Activated B cell treated with CpG ODN at 0.5 μM for 24 hours (primary cell): ENCODE results near the gene PRICKLE2. TPM values are rescaled to one million over a fixed set of nuclear protein-coding genes. Genes with fewer than 3 reads are reported as not detected.
"Not testable (repeated sequence)": the region's sequence is repeated elsewhere in the genome, so short reads cannot be mapped to it uniquely, and the experiment has no call there.

Source experiments
- ATAC-seq: fragments of 200-7000 bp; cut with Tn5 transposase; one replicate; pipeline ENCODE4 v1.10.0; 2021; ENCODE audit warnings: low read depth, mild to moderate bottlenecking, moderate library complexity
- CTCF ChIA-PET: fragments of 350-600 bp; sonication (Branson Sonifier 250); formaldehyde crosslinking; loops from one replicate; lab custom pipeline; 2021; ENCODE audit warnings: antibody characterized with exemption; lab: Charles Lee
- POLR2A ChIA-PET: fragments of 350-600 bp; sonication (Branson Sonifier 250); formaldehyde crosslinking; loops from one replicate; lab custom pipeline; 2021; ENCODE audit warnings: antibody characterized with exemption; lab: Charles Lee
- DNase-seq: peaks from one replicate; pipeline ENCODE4 v3.0.0; 2022
- H3K27ac Mint-ChIP-seq: one replicate; pipeline ENCODE4 v1.8.0; 2020; ENCODE audit warnings: mixed read lengths
- H3K27me3 Mint-ChIP-seq: one replicate; pipeline ENCODE4 v1.8.0; 2021; ENCODE audit warnings: mixed read lengths
- H3K36me3 Mint-ChIP-seq: one replicate; pipeline ENCODE4 v1.8.0; 2021; ENCODE audit warnings: low read depth, mixed read lengths
- H3K4me1 Mint-ChIP-seq: one replicate; pipeline ENCODE4 v1.8.0; 2021; ENCODE audit warnings: mixed read lengths
- H3K4me3 Mint-ChIP-seq: one replicate; pipeline ENCODE4 v1.8.0; 2020; ENCODE audit warnings: mild to moderate bottlenecking, mixed read lengths
- H3K9me3 Mint-ChIP-seq: one replicate; pipeline ENCODE4 v1.8.0; 2020; ENCODE audit warnings: mixed read lengths
- intact Hi-C: fragments of 100-400 bp; cut with micrococcal nuclease; formaldehyde crosslinking; loops from one replicate; pipeline ENCODE4 v1.15.1; 2024
- total RNA-seq: library from RNA; stranded (reverse); gene quantifications from 2 replicates; pipeline ENCODE4 v1.2.3, GENCODE V29; 2022
- TF ChIP-seq, protein P1 (sequence below): fragments of 200-600 bp; IDR thresholded peaks from one replicate; pipeline ENCODE4 v1.8.0; 2022; ENCODE audit warnings: antibody characterized with exemption, mild to moderate bottlenecking

PRICKLE2 gene
- total RNA-seq, 1 donor from 2014 or later, result 0.33 TPM

DNA sequence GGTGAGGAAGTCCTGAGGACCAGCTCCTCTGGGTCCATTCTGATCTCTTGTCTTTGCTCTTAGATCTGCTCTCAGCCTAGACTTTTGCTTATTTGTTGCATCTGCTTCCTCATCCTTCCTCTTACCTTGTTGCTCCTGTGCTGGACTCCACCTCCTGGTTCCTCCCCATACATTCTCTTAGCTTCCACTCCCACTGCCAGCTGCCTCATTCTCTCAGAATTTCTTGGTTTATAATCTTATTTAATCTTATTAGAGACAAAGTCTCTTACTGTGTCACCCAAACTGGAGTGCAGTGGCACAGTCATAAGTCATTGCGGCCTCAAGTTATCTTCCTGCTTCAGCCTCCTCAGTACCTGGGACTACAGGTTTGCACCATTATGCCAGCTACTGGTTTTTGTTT is 133.8 kb downstream of the PRICKLE2 start:
- CTCF ChIA-PET, result no interaction called here
- TF ChIP-seq, protein P1, sequence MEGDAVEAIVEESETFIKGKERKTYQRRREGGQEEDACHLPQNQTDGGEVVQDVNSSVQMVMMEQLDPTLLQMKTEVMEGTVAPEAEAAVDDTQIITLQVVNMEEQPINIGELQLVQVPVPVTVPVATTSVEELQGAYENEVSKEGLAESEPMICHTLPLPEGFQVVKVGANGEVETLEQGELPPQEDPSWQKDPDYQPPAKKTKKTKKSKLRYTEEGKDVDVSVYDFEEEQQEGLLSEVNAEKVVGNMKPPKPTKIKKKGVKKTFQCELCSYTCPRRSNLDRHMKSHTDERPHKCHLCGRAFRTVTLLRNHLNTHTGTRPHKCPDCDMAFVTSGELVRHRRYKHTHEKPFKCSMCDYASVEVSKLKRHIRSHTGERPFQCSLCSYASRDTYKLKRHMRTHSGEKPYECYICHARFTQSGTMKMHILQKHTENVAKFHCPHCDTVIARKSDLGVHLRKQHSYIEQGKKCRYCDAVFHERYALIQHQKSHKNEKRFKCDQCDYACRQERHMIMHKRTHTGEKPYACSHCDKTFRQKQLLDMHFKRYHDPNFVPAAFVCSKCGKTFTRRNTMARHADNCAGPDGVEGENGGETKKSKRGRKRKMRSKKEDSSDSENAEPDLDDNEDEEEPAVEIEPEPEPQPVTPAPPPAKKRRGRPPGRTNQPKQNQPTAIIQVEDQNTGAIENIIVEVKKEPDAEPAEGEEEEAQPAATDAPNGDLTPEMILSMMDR, result no peak
- no peak for DNase-seq

DNA sequence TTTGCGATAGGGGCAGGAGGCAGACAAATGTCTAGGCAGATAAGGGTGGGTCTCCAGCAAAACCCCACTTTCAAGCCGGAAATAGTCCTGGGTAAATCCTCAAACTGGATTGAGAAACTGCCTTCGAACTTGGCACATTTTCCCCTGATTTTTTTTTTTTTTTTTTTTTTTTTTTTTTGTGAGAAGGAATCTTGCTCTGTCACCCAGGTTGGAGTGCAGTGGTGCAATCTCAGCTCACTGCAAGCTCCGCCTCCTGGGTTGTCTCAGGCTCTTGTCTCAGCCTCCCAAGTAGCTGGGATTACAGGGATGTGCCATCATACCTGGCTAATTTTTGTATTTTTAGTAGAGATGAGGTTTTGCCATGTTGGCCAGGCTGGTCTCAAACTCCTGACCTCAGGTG is 135.9 kb downstream of the PRICKLE2 start:
- H3K9me3 Mint-ChIP-seq, intact Hi-C loops, H3K4me3 Mint-ChIP-seq, H3K36me3 Mint-ChIP-seq, DNase-seq, H3K4me1 Mint-ChIP-seq, H3K27me3 Mint-ChIP-seq, H3K27ac Mint-ChIP-seq, ATAC-seq, CTCF ChIA-PET, POLR2A ChIA-PET: not testable (repeated sequence)

More for the DNA sequence above, 133.8 kb downstream of the PRICKLE2 start:
- intact Hi-C loops, result no loop called here
- ATAC-seq, result no peak
- Mint-ChIP-seq H3K27me3 (no peaks in the 10 kb centered on the region), H3K27ac (no peak overlapping the region), H3K4me1 (peaks cover 8% of the 10 kb centered on the region), H3K36me3 (no peaks in the 10 kb centered on the region), H3K4me3 (no peak overlapping the region), H3K9me3 (no peaks in the 10 kb centered on the region)
- POLR2A ChIA-PET, result no interaction called here

- CTCF ChIA-PET, result no interaction called here
- Mint-ChIP-seq H3K27me3 (no peaks in the 10 kb centered on the region), H3K4me1 (peaks cover 9% of the 10 kb centered on the region), H3K27ac (no peak overlapping the region), H3K9me3 (no peaks in the 10 kb centered on the region), H3K4me3 (no peak overlapping the region), H3K36me3 (no peaks in the 10 kb centered on the region)
- DNase-seq (no peak), ATAC-seq (no peak)
- intact Hi-C loops, result no loop called here
- POLR2A ChIA-PET, result no interaction called here
- TF ChIP-seq, protein P1, result no peak
These were observed 136.7 kb downstream of the PRICKLE2 start for GRCh38 chr3:64088408-64089205.

DNA sequence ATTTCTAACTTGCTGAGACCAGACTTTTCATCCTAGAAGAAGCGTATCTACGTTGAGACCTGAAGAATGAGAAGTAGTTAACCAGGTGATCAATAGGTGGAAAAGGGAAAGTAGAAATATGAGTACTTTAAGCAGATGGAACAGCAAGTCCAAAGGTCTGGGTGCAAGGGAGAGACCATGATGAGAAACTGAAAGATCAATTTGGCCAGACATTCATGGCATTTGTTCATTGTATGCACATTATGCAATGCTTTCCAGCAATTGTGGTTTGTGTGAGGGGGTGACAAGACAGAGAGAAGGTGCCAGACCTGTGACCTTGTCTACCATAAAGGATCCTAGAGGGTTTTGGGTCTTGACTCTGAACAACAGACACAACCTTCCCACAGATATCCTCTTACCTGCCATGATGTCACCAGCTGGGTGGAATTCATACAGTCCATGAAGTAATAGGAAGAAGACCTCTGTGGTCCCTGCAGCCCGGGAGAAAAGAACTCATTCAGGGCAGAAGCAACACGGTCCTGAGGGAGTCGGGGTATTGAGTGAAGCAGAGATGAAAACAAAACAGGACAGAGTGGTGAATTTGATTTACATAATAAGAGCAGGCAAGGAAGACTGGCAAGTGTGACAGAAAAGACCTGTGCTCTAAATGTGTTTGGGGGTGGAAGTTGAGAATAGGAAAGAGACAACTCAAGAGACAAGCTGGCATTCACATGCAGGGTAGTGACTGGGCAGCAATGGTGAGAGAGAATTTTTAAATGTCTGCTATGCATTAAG is 138.6 kb downstream of the PRICKLE2 start:
- H3K9me3 Mint-ChIP-seq, result no peaks in the 10 kb centered on the region
- POLR2A ChIA-PET, result no interaction called here
- H3K27me3 Mint-ChIP-seq, result no peaks in the 10 kb centered on the region
- intact Hi-C loops, result no loop called here
- H3K27ac Mint-ChIP-seq, result no peak overlapping the region
- TF ChIP-seq, protein P1, result no peak
- DNase-seq, result no peak
- no peak overlapping the region for H3K4me3 Mint-ChIP-seq
- H3K36me3 Mint-ChIP-seq, result no peaks in the 10 kb centered on the region
- no peak for ATAC-seq
- CTCF ChIA-PET, result no interaction called here
- H3K4me1 Mint-ChIP-seq, result peaks cover 9% of the 10 kb centered on the region

DNA sequence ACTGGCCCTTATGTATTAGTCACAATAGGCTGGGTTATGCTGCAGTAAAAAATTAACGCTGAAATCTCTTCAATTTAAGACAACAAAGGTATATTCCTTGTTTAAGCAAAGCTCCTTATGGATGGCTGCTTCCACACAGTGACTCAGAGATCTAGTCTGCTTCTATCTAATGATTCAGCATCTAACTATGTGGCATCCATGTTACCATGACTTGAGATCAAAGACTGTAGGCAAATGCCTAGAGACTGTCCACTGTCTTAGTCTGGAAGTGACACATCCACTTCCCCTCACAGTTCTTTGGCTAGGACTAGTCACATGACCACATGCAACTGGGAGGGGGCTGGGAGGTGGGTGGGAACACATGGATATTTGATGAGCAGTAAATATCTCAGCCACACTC is 140.6 kb downstream of the PRICKLE2 start:
- Mint-ChIP-seq H3K36me3 (no peaks in the 10 kb centered on the region), H3K4me3 (no peak overlapping the region), H3K27me3 (no peaks in the 10 kb centered on the region), H3K9me3 (no peaks in the 10 kb centered on the region), H3K27ac (no peak overlapping the region), H3K4me1 (peaks cover 9% of the 10 kb centered on the region)
- ChIA-PET CTCF (no interaction called here), POLR2A (no interaction called here)
- ATAC-seq (no peak), DNase-seq (no peak)
- TF ChIP-seq, protein P1, result no peak
- intact Hi-C loops, result no loop called here
